Measurements from ENCODE around the gene DNAH11.

GRCh38 chr7:21616091-21616490, 73.3 kb downstream of the DNAH11 start:
- TF ChIP-seq POLR2AphosphoS5 (IDR thresholded peaks at IDR 0.05): no peak
- no peak for TF ChIP-seq CTCF (IDR thresholded peaks at IDR 0.05)
- TF ChIP-seq POLR2A (IDR thresholded peaks at IDR 0.05): no peak

Data from prostate gland (tissue), 2 donors.